ENCODE data around the gene MYOG.

MYOG gene

GRCh38 chr1:203088441-203088840 is 2.6 kb upstream of the MYOG start:
- TF ChIP-seq CTCF (IDR thresholded peaks at IDR 0.05; ENCODE audit: insufficient read depth, low read length, missing control alignments) = no peak

GRCh38 chr1:203086992-203087763 is 1.4 kb upstream of the MYOG start:
- DNase-seq (ENCODE audit: low read depth, low spot score) = no peak
- POLR2A ChIA-PET = no interaction called here
- CTCF ChIA-PET = interaction anchor here (1.0 to 3.9 kb wide), 3 partner anchors 48 to 129 kb away, joined by 3 to 23 read pairs (median 9); no protein-coding TSS in a partner anchor
- no peak for TF ChIP-seq CTCF (IDR thresholded peaks at IDR 0.05; ENCODE audit: insufficient read depth, low read length, missing control alignments)
- no peak overlapping the region for H3K4me3 ChIP-seq (ENCODE audit: low read depth, low read length)

More at GRCh38 chr1:203088441-203088840, 2.6 kb upstream of the MYOG start:
- CTCF ChIA-PET = interaction anchor here (0.7 to 1.0 kb wide), 3 partner anchors 39 to 179 kb away, joined by 3 read pairs; partner anchors contain the start of gene ADORA1
- H3K4me3 ChIP-seq (ENCODE audit: low read depth, low read length) = no peak overlapping the region
- POLR2A ChIA-PET = no interaction called here
- DNase-seq (ENCODE audit: low read depth, low spot score) = no peak

- ChIA-PET POLR2A (no interaction called here), CTCF (interaction anchor here (0.7 to 3.9 kb wide), 12 partner anchors 14 to 183 kb away, joined by 3 to 23 read pairs (median 4); no protein-coding TSS in a partner anchor)
- DNase-seq (ENCODE audit: low read depth, low spot score) = no peak
- peak; percentile 39 for TF ChIP-seq CTCF (IDR thresholded peaks at IDR 0.05; ENCODE audit: insufficient read depth, low read length, missing control alignments)
- no peak overlapping the region for H3K4me3 ChIP-seq (ENCODE audit: low read depth, low read length)
These were observed 954 bp downstream of the MYOG start for GRCh38 chr1:203084588-203085527.

- DNase-seq (ENCODE audit: low read depth, low spot score) = no peak
- H3K4me3 ChIP-seq (ENCODE audit: low read depth, low read length) = no peak overlapping the region
- TF ChIP-seq CTCF (IDR thresholded peaks at IDR 0.05; ENCODE audit: insufficient read depth, low read length, missing control alignments) = no peak
- CTCF ChIA-PET = interaction anchor here (0.8 to 3.9 kb wide), 11 partner anchors 13 to 186 kb away, joined by 3 to 23 read pairs (median 4); no protein-coding TSS in a partner anchor
- POLR2A ChIA-PET = no interaction called here
These were observed 2.3 kb downstream of the MYOG start for GRCh38 chr1:203083463-203083921.

GRCh38 chr1:203082571-203083462 is 3.0 kb downstream of the MYOG start:
- no peak overlapping the region for H3K4me3 ChIP-seq (ENCODE audit: low read depth, low read length)
- TF ChIP-seq CTCF (IDR thresholded peaks at IDR 0.05; ENCODE audit: insufficient read depth, low read length, missing control alignments) = no peak
- DNase-seq (ENCODE audit: low read depth, low spot score) = no peak
- ChIA-PET CTCF (interaction anchor here (0.7 to 2.6 kb wide), 11 partner anchors 11 to 187 kb away, joined by 3 to 12 read pairs (median 4); no protein-coding TSS in a partner anchor), POLR2A (no interaction called here)

Data from AG04449 (cell line).